A549 (cell line): ENCODE measurements around the gene TAF9B.

Experiments used
- BCL3 ChIP-seq: fragments of >200 bp; sonication (Bioruptor Twin); formaldehyde crosslinking; IDR thresholded peaks from 3 replicates; pipeline ENCODE4 v1.6.1; 2016
- CEBPB ChIP-seq, 2 experiments: fragments of >200 bp in 1 of 2; sonication (Bioruptor Twin) in 1 of 2; formaldehyde crosslinking in 1 of 2; IDR thresholded peaks; 2 replicates each; pipeline ENCODE4 v1.6.1; 2012 to 2016
- CTCF ChIP-seq: fragments of >200 bp; sonication (Bioruptor Twin); formaldehyde crosslinking; IDR thresholded peaks from 3 replicates; pipeline ENCODE4 v1.5.1; 2016
- ELK1 ChIP-seq: fragments of 150-350 bp; IDR thresholded peaks from 2 replicates; pipeline ENCODE4 v1.6.1; 2014; ENCODE audit warnings: low read depth, mild to moderate bottlenecking, low read length
- GATA3 ChIP-seq: IDR thresholded peaks from 2 replicates; pipeline ENCODE4 v1.6.1; 2012; ENCODE audit warnings: borderline replicate concordance
- POLR2A ChIP-seq: IDR thresholded peaks from 2 replicates; pipeline ENCODE4 v1.6.1; 2012; ENCODE audit warnings: mild to moderate bottlenecking, low read length
- REST ChIP-seq: fragments of 200-600 bp; sonication (generic); IDR thresholded peaks from 2 replicates; pipeline ENCODE4 v1.6.1; 2016; ENCODE audit warnings: antibody characterized with exemption, mild to moderate bottlenecking, moderate library complexity
- ZNF302 ChIP-seq: fragments of 250-450 bp; sonication (Bioruptor Pico); IDR thresholded peaks from 2 replicates; pipeline ENCODE4 v1.9.0; 2021; ENCODE audit warnings: inconsistent platforms, mild to moderate bottlenecking, moderate library complexity

- TF ChIP-seq CTCF (no peak), POLR2A (no peak), CEBPB (IDR thresholded peaks at IDR 0.05) (no peak), ZNF302 (CRISPR knock-in tag) (no peak), REST (no peak), ELK1 (no peak), BCL3 (no peak), GATA3 (no peak)
Measured at GRCh38 chrX:78118628-78119027, 20.8 kb downstream of the TAF9B start.
